Adrenal gland (tissue), 12 donors: ENCODE results near the gene SLC38A8. TPM values are rescaled to one million over a fixed set of nuclear protein-coding genes. Genes with fewer than 3 reads are reported as not detected.
A peak's percentile ranks its signal among the peaks of the same experiment; 100 is the strongest.

Source experiments
- DNase-seq, 7 donors: peaks; one replicate each; pipeline ENCODE4 v3.0.0-alpha.2; 2019 to 2020
- H3K27ac ChIP-seq, 5 donors: fragments of 200-600 bp; sonication (generic) in 4 of 5; 1 replicate in 3 of 5; 2 replicates in 2 of 5; pipeline versions ENCODE4 v1.5.1 to v1.8.0; 2016 to 2020; ENCODE audit warnings: mild to moderate bottlenecking in 1 of 5
- H3K27me3 ChIP-seq: fragments of 200-600 bp; 2 replicates; pipeline ENCODE4 v1.8.0; 2021
- H3K36me3 ChIP-seq, 2 donors: fragments of 200-600 bp; replicated peaks in 1 of 2; 1 replicate in 1 of 2; 2 replicates in 1 of 2; pipeline versions ENCODE4 v1.5.1 to v1.8.0; 2018 to 2022
- H3K4me1 ChIP-seq, 2 donors: fragments of 200-600 bp; replicated peaks in 1 of 2; 1 replicate in 1 of 2; 2 replicates in 1 of 2; pipeline versions ENCODE4 v1.5.1 to v1.8.0; 2018 to 2021
- H3K4me3 ChIP-seq, 4 donors: fragments of 200-600 bp; sonication (generic) in 3 of 4; one replicate each; pipeline ENCODE4 v1.5.1; 2016 to 2018
- H3K9me3 ChIP-seq, 3 donors: fragments of 200-600 bp; sonication (generic) in 1 of 3; replicated peaks in 1 of 3; 1 replicate in 2 of 3; 2 replicates in 1 of 3; pipeline versions ENCODE4 v1.5.1 to v1.8.0; 2016 to 2021
- POLR2A ChIP-seq, 2 donors: fragments of 450-650 bp; IDR thresholded peaks; one replicate each; pipeline ENCODE4 v1.6.1; 2017; ENCODE audit warnings: antibody characterized with exemption in 2 of 2, mild to moderate bottlenecking in 2 of 2, moderate library complexity in 1 of 2
- WGBS, 4 donors: extraction: QIAGEN DNeasy Blood & Tissue Kit in 2 of 4; methylation state at CpG; one replicate each; pipeline versions ENCODE4 v1.1.5 to v1.1.7; 2013 to 2017; 5-methylcytosine and 5-hydroxymethylcytosine counted together
- intact Hi-C, 2 donors: fragments of 100-400 bp; cut with DNase I; formaldehyde crosslinking; loops; one replicate each; pipeline versions ENCODE4 v1.14.1 to v1.15.0; 2022 to 2023
- polyA plus RNA-seq, 3 donors: library from polyadenylated mRNA; stranded (reverse); fragments of 200-250 nt in 2 of 3; fragments of 350-450 nt in 1 of 3; fragmentation: Illumina TruSeq in 1 of 3; extraction: RNeasy Lipid Tissue Mini Kit (QIAGEN cat#74804) in 1 of 3; gene quantifications; one replicate each; pipeline ENCODE4 v1.2.3, GENCODE V29; 2013 to 2014
- total RNA-seq, 9 donors: library from RNA; depleted of rRNA in 4 of 9; stranded (reverse); fragments of >200 nt in 4 of 9; fragments of 120-200 nt in 1 of 9; fragmentation: NEBNext Ultra II Directional in 1 of 9; extraction: Animal tissue kit (Norgen Biotek cat#: 25700) in 1 of 9; gene quantifications; one replicate each; pipeline versions ENCODE4 v1.1.0 to v1.2.4, GENCODE V29; 2013 to 2023
- TF ChIP-seq, protein P1 (sequence below), 6 experiments: fragments of 450-650 bp in 4 of 6; fragments of 200-600 bp in 2 of 6; sonication (generic) in 1 of 6; IDR thresholded peaks; 1 replicate in 5 of 6; 2 replicates in 1 of 6; pipeline versions ENCODE4 v1.5.1 to v1.8.0; 2016 to 2021; ENCODE audit warnings: antibody characterized with exemption in 6 of 6, mild to moderate bottlenecking in 2 of 6, moderate library complexity in 1 of 6
- donor health status: healthy with polysubstance abuse.
- donor health status: Bipolar disorder and iron deficiency.
- donor health status: DM: yes; HTN: yes; CAD: no.
- donor health status: DM: no; HTN: no; CAD: no.
- donor health status: DM: no; HTN: no; CAD: no.
- donor health status: DM: yes; HTN: yes; CAD: no.

Gene SLC38A8
- total and polyA plus RNA-seq, 12 donors = 0.07 to 1.3 (median 0.60) TPM; not detected in 6

DNA sequence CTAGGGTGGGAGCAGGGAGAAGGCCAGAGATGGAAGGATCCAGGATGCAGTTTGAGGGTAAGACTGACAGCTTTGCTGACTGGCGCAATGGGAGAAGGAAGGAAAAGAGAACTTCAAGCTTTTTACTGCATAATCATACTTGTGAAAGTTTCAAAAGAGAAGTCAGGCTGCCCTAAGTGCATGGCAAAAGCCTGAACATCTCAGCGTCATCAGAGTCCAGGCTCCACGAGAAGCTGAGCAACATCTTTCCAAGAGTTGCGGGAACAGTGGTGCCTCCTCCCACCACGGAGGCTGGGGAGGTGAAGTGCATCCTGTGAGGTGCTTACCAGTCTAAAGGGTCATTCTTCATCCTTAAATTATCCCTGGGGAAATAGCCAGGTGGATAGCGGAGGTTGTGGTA, 26.9 kb upstream of the SLC38A8 start:
- H3K36me3 ChIP-seq = peaks cover 0 to 92% of the 10 kb centered on the region in 2 donors
- intact Hi-C loops = loop anchor here in 1 of 2 donors (10.0 kb wide), 1 partner anchor 245 kb away; no protein-coding TSS in a partner anchor

DNA sequence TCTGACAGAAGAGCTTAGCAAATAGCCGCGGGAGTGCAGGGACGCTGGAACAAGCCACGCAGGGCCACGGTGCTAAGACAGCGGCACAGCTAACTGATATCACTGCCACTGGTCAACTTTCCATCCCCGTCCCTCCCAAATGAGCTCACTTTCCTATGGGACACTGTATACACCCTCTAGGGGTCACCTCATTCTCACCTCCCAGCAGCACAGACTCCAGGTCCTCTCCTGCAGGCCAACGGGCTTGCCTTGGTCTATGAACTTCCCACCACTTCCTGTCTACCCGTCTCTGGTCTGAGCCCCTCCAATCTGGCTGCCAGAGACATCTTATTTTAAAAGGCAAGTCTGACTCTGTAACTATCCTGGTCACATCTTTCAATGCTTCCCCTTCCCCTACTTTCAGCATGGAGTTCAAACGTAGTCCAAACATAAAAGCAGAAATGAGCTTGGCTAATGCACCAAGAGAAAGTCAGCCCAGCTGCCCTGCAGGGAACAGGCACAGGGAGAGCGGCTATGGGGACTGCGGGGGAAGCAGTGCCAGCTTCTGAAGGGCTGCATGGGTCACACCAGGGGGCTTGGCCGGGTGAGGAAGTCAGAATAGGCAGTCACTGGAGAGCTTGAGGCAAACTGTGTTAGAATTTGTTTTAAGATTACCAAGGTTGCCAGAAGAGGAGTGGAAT, 26.3 kb upstream of the SLC38A8 start:
- H3K36me3 ChIP-seq = peaks cover 0 to 89% of the 10 kb centered on the region in 2 donors
- WGBS, 4 donors = 80 to 91% (median 84%) methylated on average over 13 of the region's 13 CpGs
- H3K27ac ChIP-seq = peak overlapping the region in 1 of 5 donors; percentile 11
- intact Hi-C loops = loop anchor here in 1 of 2 donors (10.0 kb wide), 1 partner anchor 244 kb away; no protein-coding TSS in a partner anchor
- H3K27me3 ChIP-seq = no peaks in the 10 kb centered on the region
- no peaks in the 10 kb centered on the region for H3K4me1 ChIP-seq
- no peak overlapping the region for H3K4me3 ChIP-seq
- DNase-seq = no peak
- TF ChIP-seq POLR2A (IDR thresholded peaks at IDR 0.05) = no peak
- TF ChIP-seq, protein P1, sequence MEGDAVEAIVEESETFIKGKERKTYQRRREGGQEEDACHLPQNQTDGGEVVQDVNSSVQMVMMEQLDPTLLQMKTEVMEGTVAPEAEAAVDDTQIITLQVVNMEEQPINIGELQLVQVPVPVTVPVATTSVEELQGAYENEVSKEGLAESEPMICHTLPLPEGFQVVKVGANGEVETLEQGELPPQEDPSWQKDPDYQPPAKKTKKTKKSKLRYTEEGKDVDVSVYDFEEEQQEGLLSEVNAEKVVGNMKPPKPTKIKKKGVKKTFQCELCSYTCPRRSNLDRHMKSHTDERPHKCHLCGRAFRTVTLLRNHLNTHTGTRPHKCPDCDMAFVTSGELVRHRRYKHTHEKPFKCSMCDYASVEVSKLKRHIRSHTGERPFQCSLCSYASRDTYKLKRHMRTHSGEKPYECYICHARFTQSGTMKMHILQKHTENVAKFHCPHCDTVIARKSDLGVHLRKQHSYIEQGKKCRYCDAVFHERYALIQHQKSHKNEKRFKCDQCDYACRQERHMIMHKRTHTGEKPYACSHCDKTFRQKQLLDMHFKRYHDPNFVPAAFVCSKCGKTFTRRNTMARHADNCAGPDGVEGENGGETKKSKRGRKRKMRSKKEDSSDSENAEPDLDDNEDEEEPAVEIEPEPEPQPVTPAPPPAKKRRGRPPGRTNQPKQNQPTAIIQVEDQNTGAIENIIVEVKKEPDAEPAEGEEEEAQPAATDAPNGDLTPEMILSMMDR (IDR thresholded peaks at IDR 0.05) = no peak
- H3K9me3 ChIP-seq = no peaks in the 10 kb centered on the region

More for the DNA sequence above, 26.9 kb upstream of the SLC38A8 start:
- no peak overlapping the region for H3K27ac ChIP-seq
- H3K9me3 ChIP-seq = no peaks in the 10 kb centered on the region
- 75 to 87% (median 81%) methylated on average over 5 to 6 of the region's 6 CpGs for WGBS, 4 donors
- no peaks in the 10 kb centered on the region for H3K4me1 ChIP-seq
- no peak overlapping the region for H3K4me3 ChIP-seq
- no peak for TF ChIP-seq POLR2A (IDR thresholded peaks at IDR 0.05)
- TF ChIP-seq, protein P1 (IDR thresholded peaks at IDR 0.05) = no peak
- H3K27me3 ChIP-seq = no peaks in the 10 kb centered on the region
- DNase-seq = peak in 2 of 7 donors; percentile 39 to 52

DNA sequence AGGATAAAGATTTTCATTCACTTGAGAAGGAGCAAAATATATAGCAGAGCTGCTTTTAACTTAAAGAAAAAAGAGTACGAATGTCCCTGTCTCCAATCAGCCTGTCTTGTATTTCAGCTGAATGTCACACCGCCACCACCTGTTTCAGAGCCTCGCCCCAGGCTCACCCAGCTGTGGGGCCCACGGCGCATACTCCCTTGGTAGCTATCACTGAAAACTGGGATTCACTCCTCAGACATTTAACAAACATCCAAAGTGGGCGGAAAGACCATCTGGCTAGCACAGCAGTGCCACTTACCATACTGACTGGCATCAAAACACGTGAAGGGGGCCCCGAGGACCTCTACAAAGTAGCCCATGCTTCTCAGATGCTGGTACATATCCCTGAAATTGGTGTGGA, 25.4 kb upstream of the SLC38A8 start:
- H3K27me3 ChIP-seq = no peaks in the 10 kb centered on the region
- peaks cover 0 to 87% of the 10 kb centered on the region in 2 donors for H3K36me3 ChIP-seq
- no peaks in the 10 kb centered on the region for H3K4me1 ChIP-seq
- 89 to 95% (median 93%) methylated on average over 7 to 8 of the region's 8 CpGs for WGBS, 4 donors
- DNase-seq = no peak
- TF ChIP-seq, protein P1 (IDR thresholded peaks at IDR 0.05) = no peak
- intact Hi-C loops = loop anchor here in 1 of 2 donors (10.0 kb wide), 1 partner anchor 243 kb away; no protein-coding TSS in a partner anchor
- H3K4me3 ChIP-seq = no peak overlapping the region
- H3K9me3 ChIP-seq = no peaks in the 10 kb centered on the region
- H3K27ac ChIP-seq = no peak overlapping the region

DNA sequence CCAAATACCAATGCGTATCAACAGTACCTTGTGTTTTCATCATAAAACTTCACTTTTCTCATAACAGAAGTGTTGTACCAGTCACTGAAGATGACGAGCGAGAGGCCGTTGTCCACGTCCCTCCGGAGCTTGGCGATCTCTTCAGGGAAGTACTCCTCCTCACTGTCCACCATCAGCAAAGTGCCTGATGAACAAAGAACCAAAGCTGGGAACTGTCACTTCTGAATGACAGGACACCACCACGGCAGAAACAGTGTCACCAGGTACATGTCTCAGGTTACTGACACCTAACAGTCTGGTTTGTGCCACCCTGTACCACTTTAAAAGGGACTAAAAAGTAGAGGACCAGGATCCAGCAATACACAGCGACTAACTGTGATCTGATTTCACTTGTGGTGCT, 25.0 kb upstream of the SLC38A8 start:
- intact Hi-C loops = loop anchor here in 1 of 2 donors (10.0 kb wide), 1 partner anchor 243 kb away; no protein-coding TSS in a partner anchor
- no peak for TF ChIP-seq POLR2A (IDR thresholded peaks at IDR 0.05)
- TF ChIP-seq, protein P1 (IDR thresholded peaks at IDR 0.05) = no peak

More for the DNA sequence above, 25.0 kb upstream of the SLC38A8 start:
- no peak overlapping the region for H3K4me3 ChIP-seq
- H3K27ac ChIP-seq = no peak overlapping the region
- 90 to 93% (median 91%) methylated on average over 9 of the region's 9 CpGs for WGBS, 4 donors
- peaks cover 0 to 86% of the 10 kb centered on the region in 2 donors for H3K36me3 ChIP-seq
- no peak for DNase-seq
- H3K27me3 ChIP-seq = no peaks in the 10 kb centered on the region
- H3K4me1 ChIP-seq = peaks cover 0 to 3% of the 10 kb centered on the region in 2 donors
- no peaks in the 10 kb centered on the region for H3K9me3 ChIP-seq
